NK-92 (cell line): ENCODE results near the gene ALDH1A3.

ENCODE experiments used
- DNase-seq: peaks from one replicate; lab custom pipeline; 2025; ENCODE audit not compliant: unreplicated experiment; lab: John Stamatoyannopoulos, UW

ALDH1A3 gene

GRCh38 chr15:100900795-100901169, 21.2 kb downstream of the ALDH1A3 start:
- DNase-seq: no peak

GRCh38 chr15:100901296-100901695, 21.7 kb downstream of the ALDH1A3 start:
- DNase-seq: no peak

DNA sequence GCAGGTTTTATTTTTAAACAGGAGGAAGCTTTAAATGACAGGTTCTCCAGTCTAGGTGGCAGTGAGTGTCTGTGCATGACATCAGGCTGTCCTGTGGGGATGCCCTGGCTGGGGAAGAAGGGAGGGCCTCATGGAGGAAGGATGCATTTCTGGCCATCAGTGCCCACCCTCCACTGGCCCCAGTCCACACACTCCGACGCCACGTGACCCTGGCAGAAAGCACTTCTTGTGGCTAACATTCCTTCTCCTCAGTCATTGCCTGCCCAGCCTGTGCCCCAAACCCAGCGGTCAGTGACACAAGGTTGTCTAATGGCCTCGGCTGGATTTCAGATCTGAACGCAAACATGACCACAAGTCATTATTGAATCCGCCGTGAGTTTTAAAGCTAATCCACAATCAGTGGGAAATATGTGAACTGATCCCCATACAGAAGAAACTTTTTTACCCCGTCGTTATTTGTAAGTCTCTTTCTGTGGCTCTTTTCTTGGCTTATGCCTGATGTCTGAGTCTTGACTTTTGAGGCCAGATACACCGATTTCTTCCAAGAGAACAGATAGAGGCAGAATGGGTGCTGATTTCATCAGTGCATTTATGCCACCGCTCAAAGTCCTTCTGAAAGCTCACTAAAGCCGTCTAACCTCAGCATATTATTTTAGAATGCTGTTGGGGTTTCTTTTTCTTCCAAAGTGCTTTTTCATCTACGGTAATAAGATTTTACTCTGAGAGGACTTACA, 22.2 kb downstream of the ALDH1A3 start:
- DNase-seq: no peak

GRCh38 chr15:100902436-100903167, 23.0 kb downstream of the ALDH1A3 start:
- DNase-seq: no peak

DNA sequence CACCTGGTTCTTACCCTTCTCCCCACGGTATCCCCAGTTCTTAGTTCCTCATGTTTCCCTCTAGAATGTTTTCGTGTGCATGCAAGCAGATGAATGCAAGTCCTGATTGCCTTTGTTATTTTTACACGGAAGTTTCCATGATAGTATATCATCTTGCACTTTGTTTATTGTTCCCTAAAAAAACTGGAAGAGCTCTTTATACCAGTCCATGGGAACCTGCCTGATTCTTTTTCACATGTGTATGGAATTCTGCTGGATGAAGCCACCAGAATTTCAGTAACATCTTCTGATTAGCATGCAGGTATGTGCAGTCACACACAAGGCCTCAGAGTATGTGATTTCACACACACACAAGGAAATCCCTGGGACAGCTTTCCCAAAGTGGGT, 23.5 kb downstream of the ALDH1A3 start:
- DNase-seq: no peak

GRCh38 chr15:100905850-100906249, 26.2 kb downstream of the ALDH1A3 start:
- DNase-seq: no peak

- no peak for DNase-seq
Measured at GRCh38 chr15:100908466-100908865, 28.8 kb downstream of the ALDH1A3 start.

GRCh38 chr15:100909565-100909964, 29.9 kb downstream of the ALDH1A3 start:
- no peak for DNase-seq

GRCh38 chr15:100909989-100910955, 30.6 kb downstream of the ALDH1A3 start:
- no peak for DNase-seq

- no peak for DNase-seq
Measured at GRCh38 chr15:100911086-100911485, 31.5 kb downstream of the ALDH1A3 start.

- no peak for DNase-seq
Measured at GRCh38 chr15:100913961-100914360, 34.3 kb downstream of the ALDH1A3 start.

DNA sequence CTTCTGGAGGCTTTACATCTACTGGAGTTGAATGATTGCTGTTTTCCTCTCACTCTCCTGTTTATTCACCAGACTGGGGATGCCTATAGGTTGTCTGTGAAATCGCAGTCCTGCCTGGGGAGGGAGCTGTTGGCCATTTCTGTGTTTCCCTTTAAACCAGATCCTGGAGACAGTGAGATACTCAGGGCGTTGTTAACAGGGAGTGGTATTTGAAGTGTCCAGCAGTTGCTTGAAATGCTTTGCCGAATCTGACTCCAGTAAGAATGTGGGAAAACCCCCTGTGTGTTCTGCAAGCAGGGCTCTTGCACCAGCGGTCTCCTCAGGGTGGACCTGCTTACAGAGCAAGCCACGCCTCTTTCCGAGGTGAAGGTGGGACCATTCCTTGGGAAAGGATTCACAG, 35.2 kb downstream of the ALDH1A3 start:
- no peak for DNase-seq

DNA sequence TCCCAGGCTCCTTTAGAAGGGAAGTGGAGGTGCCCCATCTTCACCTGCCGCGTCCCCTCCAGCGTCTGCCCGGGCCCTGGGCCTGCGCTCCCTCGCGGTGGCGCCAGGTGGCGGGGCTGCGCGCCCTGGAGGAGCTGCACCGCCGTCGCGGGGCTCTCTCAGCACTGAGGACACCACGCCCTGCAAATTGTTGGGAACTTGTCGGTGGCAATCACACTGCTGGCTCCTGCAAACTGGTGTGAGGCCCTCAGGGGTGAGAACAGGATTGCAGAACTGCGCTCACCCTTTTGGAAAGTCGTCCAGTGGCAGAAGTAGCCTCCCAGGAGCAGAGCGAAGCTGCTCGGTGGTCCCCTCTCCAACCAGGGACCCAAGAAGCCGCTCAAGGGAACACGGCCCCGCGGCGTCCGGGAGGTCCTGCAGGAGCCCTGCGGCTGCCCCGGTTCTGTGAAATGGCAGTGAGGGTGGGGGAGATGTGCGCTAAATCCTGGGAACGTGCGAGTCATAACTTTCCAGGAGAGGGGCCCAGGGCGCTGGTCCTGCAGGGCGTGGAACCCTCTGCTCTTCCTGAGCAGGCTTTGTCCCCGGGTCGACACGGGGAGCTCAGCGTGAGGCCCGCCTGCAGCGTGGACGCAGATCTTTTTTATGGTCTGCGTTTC, 38.5 kb downstream of the ALDH1A3 start:
- DNase-seq: no peak

- DNase-seq: no peak
Measured at GRCh38 chr15:100918690-100919480, 39.3 kb downstream of the ALDH1A3 start, which contains the start of gene LRRK1. LRRK1 (plus strand) TSS chr15:100919357; CDS start chr15:100924633, 5,276 bp downstream.

GRCh38 chr15:100919481-100920405, 40.1 kb downstream of the ALDH1A3 start:
- no peak for DNase-seq

DNA sequence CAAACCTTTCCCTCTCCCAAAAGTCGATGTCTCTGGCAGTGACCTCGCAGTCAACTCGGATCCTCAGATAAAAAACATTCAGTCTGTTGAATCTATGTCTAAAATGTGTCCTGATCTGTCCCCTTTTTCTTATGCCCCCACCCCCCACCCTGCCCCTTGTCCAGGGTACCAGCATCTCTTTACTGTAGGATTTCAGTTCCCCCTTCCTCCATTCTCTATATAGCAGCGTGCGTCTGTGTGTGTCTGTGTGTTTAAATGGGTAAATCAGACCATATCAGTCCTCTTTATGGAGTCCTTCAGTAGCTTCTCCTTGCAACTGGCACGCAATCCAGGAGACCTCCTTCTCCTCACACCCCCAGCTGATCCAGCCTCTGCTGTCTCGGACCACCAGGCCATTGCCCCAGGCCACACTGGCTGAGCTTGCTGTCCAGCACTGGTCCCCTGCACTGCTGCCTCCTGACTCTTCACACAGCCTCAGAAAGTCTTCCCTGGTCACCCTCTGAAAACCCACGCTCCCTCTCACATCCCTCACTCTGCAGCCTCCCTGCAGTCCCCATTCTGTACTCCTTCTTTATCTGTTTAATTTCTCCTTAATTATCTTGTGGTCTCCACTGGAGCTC, 41.0 kb downstream of the ALDH1A3 start:
- no peak for DNase-seq

DNA sequence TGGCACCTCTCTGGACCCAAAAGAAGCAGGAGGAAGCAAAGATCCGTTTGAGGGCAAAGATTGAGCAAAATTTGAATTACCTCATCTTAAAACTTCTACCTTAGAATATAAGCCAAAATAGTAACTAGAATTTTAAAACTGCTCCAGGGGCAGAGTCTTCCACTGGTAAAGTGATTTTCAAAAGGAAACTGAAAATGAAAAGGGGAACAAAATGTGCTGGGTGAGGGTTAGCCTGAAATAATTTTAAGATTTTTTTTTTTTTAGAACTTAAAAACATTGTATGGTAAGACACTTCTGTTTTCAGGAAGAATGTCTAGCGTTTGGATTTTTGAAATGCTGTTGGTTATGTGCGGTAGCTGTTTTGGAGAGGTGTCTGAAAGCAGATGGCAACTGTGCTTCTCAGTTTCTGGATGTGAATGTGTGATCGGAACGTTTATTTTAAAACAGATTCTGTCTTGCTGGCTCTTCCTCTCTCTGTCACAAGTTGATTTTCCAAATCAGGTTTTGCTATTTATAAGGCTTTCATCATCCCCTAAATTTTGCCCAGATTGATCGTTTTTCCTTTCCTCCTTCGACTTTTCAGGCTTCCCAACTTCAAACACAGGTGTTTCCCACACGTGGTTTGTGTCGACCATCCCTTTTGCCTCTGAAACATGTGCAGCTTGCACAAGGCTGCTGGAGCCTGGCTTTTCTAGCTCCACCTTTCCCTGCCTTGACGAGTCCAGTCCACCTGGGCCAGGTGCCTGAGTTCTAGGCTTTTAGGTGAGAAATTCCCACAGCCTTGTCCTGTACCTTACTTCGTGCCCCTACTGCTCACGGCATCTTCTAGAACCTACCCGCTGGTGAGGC, 42.8 kb downstream of the ALDH1A3 start:
- DNase-seq: no peak

DNA sequence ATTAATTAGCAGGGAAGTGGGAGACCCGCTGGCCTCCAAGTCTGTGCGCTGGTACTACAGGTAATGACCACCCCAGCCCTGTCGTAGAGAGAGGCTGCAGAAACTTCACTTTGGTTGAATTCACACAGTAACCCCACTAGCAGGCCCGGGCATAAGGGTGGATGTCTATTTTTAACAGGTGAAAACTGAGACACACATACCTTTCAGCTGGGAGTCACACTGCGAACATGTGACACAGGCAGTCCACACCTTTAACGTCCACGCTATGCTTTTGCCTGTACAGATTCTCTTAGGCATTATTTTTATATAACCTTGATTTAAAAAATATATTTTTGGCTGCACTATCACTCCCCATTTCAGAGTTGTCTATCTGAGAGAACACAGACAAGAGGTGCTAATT, 43.4 kb downstream of the ALDH1A3 start:
- DNase-seq: no peak
